Measurements from ENCODE around the gene PLPP1.
"Not testable (repeated sequence)": the region's sequence is repeated elsewhere in the genome, so short reads cannot be mapped to it uniquely, and the experiment has no call there.

PLPP1 gene

GRCh38 chr5:55544341-55544740, 9.6 kb upstream of the PLPP1 start:
- Mint-ChIP-seq H3K9me3 (no peaks in the 10 kb centered on the region), H3K27ac (no peak overlapping the region), H3K27me3 (ENCODE audit: low read depth, poor library complexity) (no peaks in the 10 kb centered on the region), H3K4me3 (no peak overlapping the region), H3K36me3 (ENCODE audit: low read depth) (no peaks in the 10 kb centered on the region), H3K4me1 (peaks cover 14% of the 10 kb centered on the region)
- TF ChIP-seq CTCF (IDR thresholded peaks at IDR 0.05) = no peak
- no peak for DNase-seq

- Mint-ChIP-seq H3K36me3 (ENCODE audit: low read depth) (no peaks in the 10 kb centered on the region), H3K9me3 (no peaks in the 10 kb centered on the region), H3K27me3 (ENCODE audit: low read depth, poor library complexity) (no peaks in the 10 kb centered on the region), H3K4me1 (peaks cover 18% of the 10 kb centered on the region), H3K4me3 (no peak overlapping the region), H3K27ac (no peak overlapping the region)
- TF ChIP-seq CTCF (IDR thresholded peaks at IDR 0.05) = no peak
- no peak for DNase-seq
Observed at GRCh38 chr5:55541056-55541635, 6.4 kb upstream of the PLPP1 start.

- no peaks in the 10 kb centered on the region for H3K9me3 Mint-ChIP-seq
- DNase-seq = no peak
- no peaks in the 10 kb centered on the region for H3K27me3 Mint-ChIP-seq (ENCODE audit: low read depth, poor library complexity)
- H3K4me3 Mint-ChIP-seq = no peak overlapping the region
- TF ChIP-seq CTCF (IDR thresholded peaks at IDR 0.05) = no peak
- H3K4me1 Mint-ChIP-seq = peaks cover 24% of the 10 kb centered on the region
- no peaks in the 10 kb centered on the region for H3K36me3 Mint-ChIP-seq (ENCODE audit: low read depth)
- no peak overlapping the region for H3K27ac Mint-ChIP-seq
Observed at GRCh38 chr5:55540525-55540924, 5.8 kb upstream of the PLPP1 start.

GRCh38 chr5:55540024-55540423, 5.3 kb upstream of the PLPP1 start:
- TF ChIP-seq CTCF (IDR thresholded peaks at IDR 0.05) = no peak
- Mint-ChIP-seq H3K9me3 (no peaks in the 10 kb centered on the region), H3K4me3 (no peak overlapping the region), H3K27ac (no peak overlapping the region), H3K4me1 (peaks cover 28% of the 10 kb centered on the region), H3K36me3 (ENCODE audit: low read depth) (no peaks in the 10 kb centered on the region), H3K27me3 (ENCODE audit: low read depth, poor library complexity) (no peaks in the 10 kb centered on the region)
- DNase-seq = no peak

- H3K27me3 Mint-ChIP-seq (ENCODE audit: low read depth, poor library complexity) = no peaks in the 10 kb centered on the region
- TF ChIP-seq CTCF (IDR thresholded peaks at IDR 0.05) = no peak
- DNase-seq = no peak
- peaks cover 33% of the 10 kb centered on the region for H3K4me1 Mint-ChIP-seq
- no peak overlapping the region for H3K4me3 Mint-ChIP-seq
- H3K27ac Mint-ChIP-seq = no peak overlapping the region
- no peaks in the 10 kb centered on the region for H3K36me3 Mint-ChIP-seq (ENCODE audit: low read depth)
- no peaks in the 10 kb centered on the region for H3K9me3 Mint-ChIP-seq
Observed at GRCh38 chr5:55538661-55539060, 3.9 kb upstream of the PLPP1 start.

- H3K36me3 Mint-ChIP-seq (ENCODE audit: low read depth); DNase-seq; H3K9me3 Mint-ChIP-seq; H3K27me3 Mint-ChIP-seq (ENCODE audit: low read depth, poor library complexity); H3K4me3 Mint-ChIP-seq; H3K27ac Mint-ChIP-seq: not testable (repeated sequence)
- H3K4me1 Mint-ChIP-seq = peaks cover 40% of the 10 kb centered on the region
Observed at GRCh38 chr5:55537315-55537714, 2.6 kb upstream of the PLPP1 start.

Data from nephron progenitor cell (in vitro differentiated cells).